Fibroblast of the aortic adventitia (primary cell): ENCODE data around the gene PHF2. TPM values are rescaled to one million over a fixed set of nuclear protein-coding genes. Genes with fewer than 3 reads are reported as not detected.

Experiments used
- DNase-seq: peaks from one replicate; pipeline ENCODE4 v3.0.0-alpha.2; 2010; ENCODE audit warnings: low read depth
- H3K4me3 ChIP-seq: 2 replicates; pipeline ENCODE4 v1.5.1; 2011; ENCODE audit warnings: low read depth, mild to moderate bottlenecking, control low read depth, low read length, moderate library complexity
- CTCF ChIP-seq: IDR thresholded peaks from 2 replicates; pipeline ENCODE4 v1.5.1; 2011; ENCODE audit warnings: mild to moderate bottlenecking, low read length, control low read depth, inconsistent platforms; ENCODE audit not compliant: insufficient read depth
- total RNA-seq: library from RNA; depleted of rRNA; stranded (reverse); fragments of >200 nt; gene quantifications from 2 replicates; pipeline ENCODE4 v1.2.3, GENCODE V29; 2012; ENCODE audit warnings: low replicate concordance

Gene PHF2
- total RNA-seq, 1 donor: 14.2 TPM

GRCh38 chr9:93606187-93606586 lies 29.8 kb downstream of the PHF2 start:
- H3K4me3 ChIP-seq: no peak overlapping the region
- no peak for DNase-seq
- TF ChIP-seq CTCF: no peak

- H3K4me3 ChIP-seq: no peak overlapping the region
- DNase-seq: no peak
- TF ChIP-seq CTCF: no peak
These were observed 33.8 kb downstream of the PHF2 start for GRCh38 chr9:93610206-93610605.

- no peak overlapping the region for H3K4me3 ChIP-seq
- no peak for DNase-seq
- TF ChIP-seq CTCF: no peak
These were observed 35.8 kb downstream of the PHF2 start for GRCh38 chr9:93612052-93612795.

- no peak overlapping the region for H3K4me3 ChIP-seq
- DNase-seq: no peak
- no peak for TF ChIP-seq CTCF
These were observed 36.4 kb downstream of the PHF2 start for GRCh38 chr9:93612796-93613154.

- no peak for DNase-seq
- no peak for TF ChIP-seq CTCF
- H3K4me3 ChIP-seq: no peak overlapping the region
These were observed 36.8 kb downstream of the PHF2 start for GRCh38 chr9:93613174-93613573.

- TF ChIP-seq CTCF: no peak
- no peak for DNase-seq
These were observed 37.4 kb downstream of the PHF2 start for GRCh38 chr9:93613791-93614190.

GRCh38 chr9:93614830-93615468 lies 38.6 kb downstream of the PHF2 start:
- H3K4me3 ChIP-seq: no peak overlapping the region
- DNase-seq: no peak
- no peak for TF ChIP-seq CTCF

More at GRCh38 chr9:93613791-93614190, 37.4 kb downstream of the PHF2 start:
- no peak overlapping the region for H3K4me3 ChIP-seq
